ENCODE data around the gene SLC39A6.
"Not testable (repeated sequence)": the region's sequence is repeated elsewhere in the genome, so short reads cannot be mapped to it uniquely, and the experiment has no call there.

Gene SLC39A6

GRCh38 chr18:36129300-36130038 is at the start of gene SLC39A6, which contains the start of gene ELP2:
Gene SLC39A6, minus strand, starts transcription at chr18:36129340. Its CDS starts 2,333 bp downstream, at chr18:36127007.
Gene ELP2, plus strand, starts transcription at chr18:36129899. Its CDS starts 35 bp downstream, at chr18:36129934.
- peak; percentile 90 for DNase-seq

- no peak for DNase-seq
Measured at GRCh38 chr18:36177913-36178312, 48.8 kb upstream of the SLC39A6 start.

DNA sequence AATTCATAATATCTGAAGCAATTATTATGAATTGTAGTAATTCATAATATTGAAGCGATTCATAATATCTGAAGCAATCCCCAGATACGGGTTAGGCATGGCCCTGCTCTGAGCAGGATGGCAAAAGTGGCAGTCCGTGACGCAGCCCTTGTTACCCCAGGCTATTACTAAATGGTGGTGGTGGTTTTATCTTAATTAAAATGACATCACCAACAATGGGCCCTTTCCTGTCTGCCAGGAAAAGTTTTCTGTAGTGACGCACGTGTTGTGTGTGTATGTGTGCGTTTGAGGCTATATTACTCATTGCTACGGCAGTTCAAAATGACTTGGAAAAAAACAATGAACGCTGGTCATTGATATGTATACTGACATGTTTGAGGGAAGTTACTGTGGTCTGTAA is 47.6 kb upstream of the SLC39A6 start:
- DNase-seq: no peak

DNA sequence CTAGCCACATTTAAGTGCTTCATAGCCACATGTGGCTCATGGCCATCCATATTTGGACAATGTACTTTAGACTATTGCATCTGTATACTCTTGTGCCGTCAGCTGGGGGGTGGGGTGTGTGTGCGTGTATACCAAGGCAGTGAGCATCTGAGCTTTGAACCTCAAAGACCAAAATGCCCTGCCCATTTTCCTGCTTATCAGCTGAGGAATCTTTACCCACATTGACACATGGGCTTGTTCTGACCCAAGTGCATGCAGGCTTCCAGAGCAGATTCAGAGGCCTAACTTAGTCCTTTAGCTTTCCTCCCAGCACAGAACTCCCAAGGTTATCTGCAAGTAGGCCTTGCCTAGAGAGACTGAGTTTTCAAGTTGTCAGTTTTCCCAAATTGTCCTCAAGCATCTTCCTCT is 47.0 kb upstream of the SLC39A6 start:
- DNase-seq: no peak

GRCh38 chr18:36175481-36175880 is 46.3 kb upstream of the SLC39A6 start:
- no peak for DNase-seq

- DNase-seq: no peak
Measured at GRCh38 chr18:36169938-36170337, 40.8 kb upstream of the SLC39A6 start.

GRCh38 chr18:36168296-36168695 is 39.2 kb upstream of the SLC39A6 start:
- DNase-seq: not testable (repeated sequence)

GRCh38 chr18:36167692-36168218 is 38.6 kb upstream of the SLC39A6 start:
- no peak for DNase-seq

DNA sequence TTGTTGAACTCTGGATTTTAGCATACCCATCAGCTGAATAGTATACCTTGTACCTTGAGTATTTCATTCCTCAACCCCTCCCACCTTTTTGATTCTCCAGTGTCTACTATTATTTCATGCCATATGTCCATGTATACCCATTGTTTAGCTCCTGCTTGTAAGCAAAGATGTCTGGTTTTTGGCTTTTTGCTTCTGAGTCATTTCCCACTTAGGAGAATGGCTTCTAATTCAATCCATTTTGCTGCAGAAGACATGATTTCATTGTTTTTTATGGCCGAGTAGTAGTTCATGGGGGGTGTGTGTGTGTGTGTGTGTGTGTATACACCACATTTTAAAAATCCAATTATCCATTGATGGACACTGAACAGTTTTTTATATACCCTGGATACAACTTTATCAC is 33.8 kb upstream of the SLC39A6 start:
- DNase-seq: no peak

GRCh38 chr18:36160959-36161371 is 31.8 kb upstream of the SLC39A6 start:
- DNase-seq: no peak

GRCh38 chr18:36158266-36158867 is 29.2 kb upstream of the SLC39A6 start:
- DNase-seq: no peak

DNA sequence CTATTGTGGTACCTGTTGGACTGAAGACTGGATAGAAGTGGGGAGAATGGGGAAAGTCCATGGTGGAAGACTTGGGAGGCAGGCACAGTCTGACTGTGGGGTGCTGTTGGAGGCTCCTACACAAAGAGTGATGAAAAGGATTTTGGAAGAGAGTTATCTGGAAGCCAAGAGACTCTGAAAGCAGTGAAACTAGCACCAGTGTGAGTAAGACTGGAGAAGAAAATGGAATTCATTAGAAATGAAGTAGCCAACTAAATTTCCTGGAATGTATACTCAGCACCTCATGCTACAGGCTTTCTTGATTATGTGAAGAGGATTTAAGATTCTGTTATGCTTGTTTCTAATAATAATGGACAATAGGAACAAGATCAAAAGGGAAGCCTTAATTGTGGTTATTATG is 28.3 kb upstream of the SLC39A6 start:
- no peak for DNase-seq

GRCh38 chr18:36155851-36156757 is 27.0 kb upstream of the SLC39A6 start:
- DNase-seq: no peak

DNA sequence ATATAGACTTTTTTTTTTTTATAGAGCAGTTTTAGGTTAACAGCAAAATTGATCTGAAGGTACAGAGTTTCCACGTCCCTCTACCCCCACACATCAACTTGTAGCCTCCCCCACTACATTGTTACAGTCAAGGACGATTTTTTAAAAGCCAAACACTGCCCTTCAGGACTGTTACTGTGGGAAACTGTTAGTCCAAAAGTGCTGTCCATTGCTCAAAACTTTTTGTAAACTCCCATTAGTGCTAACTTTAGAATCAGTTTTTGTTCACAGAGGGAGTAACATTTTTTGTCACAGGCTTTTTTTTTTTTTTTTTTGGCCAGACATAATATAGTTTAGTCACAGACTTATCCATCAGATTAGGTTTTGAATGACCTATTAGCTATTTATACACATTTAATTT is 24.6 kb upstream of the SLC39A6 start:
- DNase-seq: no peak

DNA sequence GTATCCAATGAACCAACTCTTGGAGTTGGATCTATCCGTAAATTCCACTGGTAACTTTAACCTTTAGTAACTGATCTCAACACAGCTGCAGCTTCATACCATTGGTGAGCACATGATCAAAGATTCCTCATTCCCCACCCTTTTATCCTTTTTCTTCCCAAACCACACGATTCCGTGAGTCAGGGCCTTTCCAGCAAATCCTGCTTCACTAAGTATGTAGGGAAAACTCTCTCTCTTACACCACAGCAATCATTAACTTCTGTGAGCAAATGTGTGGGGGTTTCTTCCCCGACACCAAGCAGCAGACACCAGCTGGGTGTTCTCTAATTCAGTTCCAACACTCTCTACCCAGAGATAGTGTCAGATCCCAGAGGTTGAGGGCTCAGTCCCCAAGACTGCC is 24.1 kb upstream of the SLC39A6 start:
- no peak for DNase-seq

GRCh38 chr18:36152781-36153180 is 23.6 kb upstream of the SLC39A6 start:
- DNase-seq: no peak

DNA sequence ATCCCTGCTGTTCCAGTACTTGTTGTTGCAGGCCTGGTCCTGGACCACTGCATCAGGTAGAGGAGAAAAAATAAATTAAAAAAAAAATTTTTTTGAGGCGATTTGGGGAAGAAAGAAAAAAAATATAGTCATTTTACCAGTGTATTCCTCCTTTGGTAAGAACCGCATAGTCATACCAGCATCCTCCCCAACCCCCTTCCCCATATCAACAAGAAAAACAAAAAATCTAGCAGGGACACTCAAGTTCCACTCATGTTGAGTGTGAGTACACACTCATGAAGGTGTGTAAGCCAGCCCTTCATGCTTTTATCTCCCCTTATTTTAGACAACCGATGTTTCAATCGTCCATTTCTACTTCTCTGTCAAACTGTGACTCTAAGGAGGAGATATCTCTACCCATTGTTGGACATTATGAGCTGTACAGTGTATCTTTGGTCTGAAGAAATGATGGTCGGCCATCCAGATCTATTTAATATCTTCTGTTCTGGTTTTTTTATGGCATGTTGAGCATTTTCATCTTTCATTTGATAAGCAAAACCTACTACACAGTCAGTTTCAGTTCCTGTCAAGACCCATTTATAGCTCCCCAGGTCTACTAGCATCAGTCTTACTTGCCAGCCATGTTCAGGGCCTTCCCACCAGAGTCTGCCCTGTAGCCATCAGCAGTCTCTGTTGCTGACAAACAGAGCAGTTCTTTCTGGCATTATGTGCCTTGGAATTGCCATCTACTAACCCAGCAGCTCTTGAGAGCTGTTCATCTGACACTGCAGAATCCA is 20.6 kb upstream of the SLC39A6 start:
- DNase-seq: no peak

- no peak for DNase-seq
Measured at GRCh38 chr18:36143391-36143790, 14.3 kb upstream of the SLC39A6 start.

GRCh38 chr18:36142751-36143150 is 13.6 kb upstream of the SLC39A6 start:
- no peak for DNase-seq

DNA sequence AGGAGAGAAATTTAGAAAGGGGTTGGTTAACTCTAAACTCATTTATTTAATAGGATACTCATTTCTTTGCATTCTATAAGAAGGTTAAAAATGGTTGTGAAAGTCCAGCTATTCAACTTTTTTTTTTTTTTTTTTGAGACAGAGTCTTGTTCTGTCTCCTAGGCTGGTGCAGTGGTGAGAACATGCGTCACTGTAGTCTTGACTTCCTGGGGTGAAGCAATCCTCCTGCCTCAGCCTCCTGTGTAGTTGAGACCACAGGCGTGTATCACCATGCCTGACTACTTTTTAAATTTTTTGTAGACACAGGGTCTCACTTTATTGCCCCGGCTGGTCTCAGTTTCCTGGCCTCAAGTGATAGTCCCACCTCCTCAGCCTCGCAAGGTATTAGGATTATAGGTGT is 12.4 kb upstream of the SLC39A6 start:
- no peak for DNase-seq

- DNase-seq: no peak
Measured at GRCh38 chr18:36139245-36139644, 10.1 kb upstream of the SLC39A6 start.

GRCh38 chr18:36135264-36135663 is 6.1 kb upstream of the SLC39A6 start:
- DNase-seq: no peak
